ENCODE results near the gene C5orf22. TPM values are rescaled to one million over a fixed set of nuclear protein-coding genes. Genes with fewer than 3 reads are reported as not detected.

The C5orf22 gene
- total RNA-seq, 2 experiments from 2014 or later = 20.5 to 33.5 TPM

DNA sequence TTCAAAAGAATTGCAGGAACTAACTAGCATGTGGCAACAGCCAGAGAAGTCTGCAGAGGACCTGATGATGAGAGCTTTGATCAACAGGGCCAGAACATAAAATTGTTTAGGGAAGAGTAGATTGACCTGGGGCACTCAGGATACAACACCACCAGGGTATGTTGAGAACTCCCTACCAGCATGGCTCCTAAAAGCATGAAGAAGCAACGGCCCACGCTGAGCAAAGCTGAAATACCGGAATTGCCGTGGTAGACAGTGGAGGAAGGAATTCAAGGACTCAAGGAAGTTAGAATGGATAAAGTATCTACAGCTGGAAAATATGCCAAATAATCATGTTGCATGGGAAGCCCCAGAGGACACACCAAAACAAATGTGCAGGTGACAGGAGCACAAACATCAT is 31.8 kb upstream of the C5orf22 start:
- peaks cover 100% of the 10 kb centered on the region for H3K36me3 ChIP-seq (ENCODE audit: insufficient read depth, low read length)
- H4K20me1 ChIP-seq (ENCODE audit: insufficient read depth, low read length) = no peaks in the 10 kb centered on the region
- no peaks in the 10 kb centered on the region for H3K79me2 ChIP-seq (ENCODE audit: insufficient read depth, low read depth, low read length)
- H3K9me2 ChIP-seq (ENCODE audit: insufficient read depth, low read length) = no peaks in the 10 kb centered on the region
- DNase-seq (ENCODE audit: low spot score) = no peak
- no peak overlapping the region for H3K4me3 ChIP-seq (ENCODE audit: low read depth, low read length, poor library complexity, severe bottlenecking)
- no peaks in the 10 kb centered on the region for H3K4me1 ChIP-seq (ENCODE audit: insufficient read depth, low read length, poor library complexity, severe bottlenecking)
- POLR2A ChIA-PET = interaction anchor here (0.5 to 1.0 kb wide), 2 partner anchors 19 to 63 kb away, joined by 3 to 5 read pairs; no protein-coding TSS in a partner anchor
- CTCF ChIA-PET (ENCODE audit: unreplicated experiment) = no interaction called here
- no TSS peak for BruUV-seq (replicated peaks)
- H3K27ac ChIP-seq (ENCODE audit: low read depth, low read length, poor library complexity, severe bottlenecking) = no peak overlapping the region
- TF ChIP-seq, protein P1, sequence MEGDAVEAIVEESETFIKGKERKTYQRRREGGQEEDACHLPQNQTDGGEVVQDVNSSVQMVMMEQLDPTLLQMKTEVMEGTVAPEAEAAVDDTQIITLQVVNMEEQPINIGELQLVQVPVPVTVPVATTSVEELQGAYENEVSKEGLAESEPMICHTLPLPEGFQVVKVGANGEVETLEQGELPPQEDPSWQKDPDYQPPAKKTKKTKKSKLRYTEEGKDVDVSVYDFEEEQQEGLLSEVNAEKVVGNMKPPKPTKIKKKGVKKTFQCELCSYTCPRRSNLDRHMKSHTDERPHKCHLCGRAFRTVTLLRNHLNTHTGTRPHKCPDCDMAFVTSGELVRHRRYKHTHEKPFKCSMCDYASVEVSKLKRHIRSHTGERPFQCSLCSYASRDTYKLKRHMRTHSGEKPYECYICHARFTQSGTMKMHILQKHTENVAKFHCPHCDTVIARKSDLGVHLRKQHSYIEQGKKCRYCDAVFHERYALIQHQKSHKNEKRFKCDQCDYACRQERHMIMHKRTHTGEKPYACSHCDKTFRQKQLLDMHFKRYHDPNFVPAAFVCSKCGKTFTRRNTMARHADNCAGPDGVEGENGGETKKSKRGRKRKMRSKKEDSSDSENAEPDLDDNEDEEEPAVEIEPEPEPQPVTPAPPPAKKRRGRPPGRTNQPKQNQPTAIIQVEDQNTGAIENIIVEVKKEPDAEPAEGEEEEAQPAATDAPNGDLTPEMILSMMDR (conservative IDR thresholded peaks at IDR 0.05; ENCODE audit: low read length) = no peak
- TF ChIP-seq EZH2phosphoT487 (IDR thresholded peaks at IDR 0.05; ENCODE audit: borderline replicate concordance, low read depth, low read length) = no peak
- H3K4me2 ChIP-seq (ENCODE audit: low read length) = no peak overlapping the region
- H3K9me3 ChIP-seq (ENCODE audit: low read length) = no peaks in the 10 kb centered on the region
- no peak overlapping the region for H2AFZ ChIP-seq (ENCODE audit: low read length)
- intact Hi-C loops (cut with micrococcal nuclease; ENCODE audit: unreplicated experiment) = no loop called here

DNA sequence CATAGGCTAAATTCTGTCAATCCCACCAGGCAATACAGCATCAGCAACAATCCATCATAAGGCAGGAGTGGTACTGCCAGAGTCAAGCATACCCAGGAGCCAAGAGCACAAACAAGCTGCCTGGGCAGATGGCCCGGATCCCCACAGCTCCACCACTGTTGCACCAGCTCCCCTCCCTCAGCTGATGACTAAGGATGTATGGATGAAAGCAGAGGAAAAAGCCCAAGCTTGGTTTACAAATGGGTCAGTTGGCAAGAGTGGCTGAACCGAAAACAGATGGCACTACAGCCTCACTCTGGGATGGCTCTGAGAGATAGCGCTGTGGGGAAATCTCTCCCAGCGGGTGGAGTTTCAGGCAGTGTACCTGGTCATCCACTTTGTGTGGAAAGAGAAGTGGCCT is 29.6 kb upstream of the C5orf22 start:
- CTCF ChIA-PET (ENCODE audit: unreplicated experiment) = no interaction called here
- H2AFZ ChIP-seq (ENCODE audit: low read length) = no peak overlapping the region
- TF ChIP-seq, protein P1 (conservative IDR thresholded peaks at IDR 0.05; ENCODE audit: low read length) = no peak
- no peak for TF ChIP-seq EZH2phosphoT487 (IDR thresholded peaks at IDR 0.05; ENCODE audit: borderline replicate concordance, low read depth, low read length)

DNA sequence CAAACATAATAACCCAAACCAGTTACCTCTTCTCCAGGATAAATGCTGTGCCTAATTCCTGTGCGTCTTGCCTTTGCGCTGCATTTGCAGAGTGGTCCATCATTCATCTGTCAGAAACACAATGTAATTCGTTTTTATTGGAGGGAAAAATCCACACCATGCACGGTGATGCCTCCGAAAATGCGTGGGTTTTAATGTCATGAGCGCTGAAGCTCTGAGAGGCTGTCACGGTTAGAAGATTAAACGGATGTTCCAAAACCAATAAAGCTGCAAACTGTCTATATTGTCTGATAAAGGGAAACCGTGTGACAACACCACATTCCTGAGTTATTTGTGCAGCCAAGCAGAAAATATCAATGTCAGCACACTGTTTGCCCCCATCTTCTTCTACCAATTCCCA is 27.6 kb upstream of the C5orf22 start:
- no TSS peak for BruUV-seq (replicated peaks)
- no peaks in the 10 kb centered on the region for H4K20me1 ChIP-seq (ENCODE audit: insufficient read depth, low read length)
- TF ChIP-seq, protein P1 (conservative IDR thresholded peaks at IDR 0.05; ENCODE audit: low read length) = no peak
- no peak for TF ChIP-seq EZH2phosphoT487 (IDR thresholded peaks at IDR 0.05; ENCODE audit: borderline replicate concordance, low read depth, low read length)
- H3K9me2 ChIP-seq (ENCODE audit: insufficient read depth, low read length) = no peaks in the 10 kb centered on the region
- DNase-seq (ENCODE audit: low spot score) = no peak
- no peaks in the 10 kb centered on the region for H3K79me2 ChIP-seq (ENCODE audit: insufficient read depth, low read depth, low read length)
- no peak overlapping the region for H3K4me2 ChIP-seq (ENCODE audit: low read length)
- peaks cover 97% of the 10 kb centered on the region for H3K36me3 ChIP-seq (ENCODE audit: insufficient read depth, low read length)
- H3K27ac ChIP-seq (ENCODE audit: low read depth, low read length, poor library complexity, severe bottlenecking) = no peak overlapping the region
- no peaks in the 10 kb centered on the region for H3K9me3 ChIP-seq (ENCODE audit: low read length)
- no peak overlapping the region for H2AFZ ChIP-seq (ENCODE audit: low read length)
- no peaks in the 10 kb centered on the region for H3K4me1 ChIP-seq (ENCODE audit: insufficient read depth, low read length, poor library complexity, severe bottlenecking)
- POLR2A ChIA-PET = no interaction called here
- CTCF ChIA-PET (ENCODE audit: unreplicated experiment) = no interaction called here
- intact Hi-C loops (cut with micrococcal nuclease; ENCODE audit: unreplicated experiment) = no loop called here
- H3K4me3 ChIP-seq (ENCODE audit: low read depth, low read length, poor library complexity, severe bottlenecking) = no peak overlapping the region

More for the DNA sequence above, 29.6 kb upstream of the C5orf22 start:
- no TSS peak for BruUV-seq (replicated peaks)
- Histone ChIP-seq H3K4me3 (ENCODE audit: low read depth, low read length, poor library complexity, severe bottlenecking) (no peak overlapping the region), H3K36me3 (ENCODE audit: insufficient read depth, low read length) (peaks cover 99% of the 10 kb centered on the region), H4K20me1 (ENCODE audit: insufficient read depth, low read length) (no peaks in the 10 kb centered on the region), H3K79me2 (ENCODE audit: insufficient read depth, low read depth, low read length) (no peaks in the 10 kb centered on the region), H3K4me2 (ENCODE audit: low read length) (no peak overlapping the region), H3K4me1 (ENCODE audit: insufficient read depth, low read length, poor library complexity, severe bottlenecking) (no peaks in the 10 kb centered on the region), H3K9me3 (ENCODE audit: low read length) (no peaks in the 10 kb centered on the region), H3K27ac (ENCODE audit: low read depth, low read length, poor library complexity, severe bottlenecking) (no peak overlapping the region), H3K9me2 (ENCODE audit: insufficient read depth, low read length) (no peaks in the 10 kb centered on the region)
- intact Hi-C loops (cut with micrococcal nuclease; ENCODE audit: unreplicated experiment) = no loop called here
- POLR2A ChIA-PET = no interaction called here
- DNase-seq (ENCODE audit: low spot score) = no peak

Measured in OCI-LY7 (cell line).